ENCODE measurements around the gene PRICKLE1.

- TF ChIP-seq TAF1 (IDR thresholded peaks at IDR 0.05; ENCODE audit: borderline replicate concordance, insufficient read depth, low read length) (no peak), FOXP2 (optimal IDR thresholded peaks at IDR 0.05; ENCODE audit: borderline replicate concordance, extremely low read depth, extremely low read length, insufficient read depth) (no peak), SIN3A (IDR thresholded peaks at IDR 0.05; ENCODE audit: borderline replicate concordance, insufficient read depth, low read length) (no peak), REST (IDR thresholded peaks at IDR 0.05; ENCODE audit: insufficient read depth in 1 of 2, low read depth in 2 of 2, low read length in 2 of 2) (no peak), POLR2AphosphoS5 (IDR thresholded peaks at IDR 0.05; ENCODE audit: low read depth, low read length) (no peak)
Observed at GRCh38 chr12:42615006-42615405, 25.5 kb upstream of the PRICKLE1 start.
